ENCODE results near the gene PTPRN2. TPM values are rescaled to one million over a fixed set of nuclear protein-coding genes. Genes with fewer than 3 reads are reported as not detected.

The PTPRN2 gene
- total RNA-seq, 1 donor from 2014 or later, result 32.2 TPM

DNA sequence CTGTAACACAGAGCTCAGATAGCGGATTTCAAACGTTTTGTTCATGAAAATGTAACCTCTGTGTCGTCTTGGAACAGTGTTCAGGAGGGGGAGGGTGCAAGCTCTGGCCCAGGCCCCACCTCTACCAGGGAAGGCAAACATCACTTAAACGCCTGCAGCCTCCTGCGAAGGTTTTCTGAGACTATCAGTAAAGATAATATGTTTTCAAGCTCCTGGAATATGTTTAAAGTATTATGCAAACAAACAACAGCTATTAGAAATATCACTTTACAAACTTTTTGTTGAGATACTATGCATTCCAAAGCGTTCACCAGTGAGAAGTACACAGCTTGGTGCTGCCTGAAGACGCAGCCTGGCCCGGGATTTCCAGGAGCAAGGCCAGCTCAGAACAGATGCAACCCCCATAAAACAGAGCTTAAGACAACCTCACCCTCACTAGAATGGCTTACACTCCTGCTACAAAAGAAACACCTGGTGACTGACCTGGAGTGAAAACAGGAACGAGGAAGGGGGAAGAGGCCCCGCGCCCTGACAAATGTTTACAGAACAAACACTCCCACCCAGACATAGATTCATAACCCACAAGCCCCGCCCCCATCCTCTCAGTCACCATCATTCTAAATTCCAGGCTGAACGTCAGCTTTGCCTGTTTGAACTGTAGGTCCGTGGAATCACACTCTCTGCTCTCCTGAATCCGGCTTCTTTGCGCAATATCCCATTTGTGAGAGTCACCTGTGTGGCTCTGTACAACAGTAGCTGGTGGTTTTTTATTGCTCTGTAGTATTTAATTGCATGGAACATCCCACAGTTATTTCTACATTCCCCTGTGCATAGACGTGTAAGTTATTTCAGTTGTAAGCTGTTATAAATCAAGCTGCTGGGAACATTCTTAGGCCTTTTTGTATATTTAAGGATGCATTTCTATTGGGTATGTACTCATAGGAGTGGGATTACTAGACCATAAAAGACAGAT lies 155.0 kb downstream of the PTPRN2 start:
- Mint-ChIP-seq H3K27me3 (ENCODE audit: low read depth) (peaks cover 13% of the 10 kb centered on the region), H3K36me3 (ENCODE audit: low read depth) (no peaks in the 10 kb centered on the region), H3K27ac (ENCODE audit: unreplicated experiment) (no peak overlapping the region), H3K9me3 (peaks cover 6% of the 10 kb centered on the region), H3K4me1 (no peaks in the 10 kb centered on the region), H3K4me3 (no peak overlapping the region)
- no peak for DNase-seq (ENCODE audit: low read depth, low spot score)
- TF ChIP-seq, protein P1, sequence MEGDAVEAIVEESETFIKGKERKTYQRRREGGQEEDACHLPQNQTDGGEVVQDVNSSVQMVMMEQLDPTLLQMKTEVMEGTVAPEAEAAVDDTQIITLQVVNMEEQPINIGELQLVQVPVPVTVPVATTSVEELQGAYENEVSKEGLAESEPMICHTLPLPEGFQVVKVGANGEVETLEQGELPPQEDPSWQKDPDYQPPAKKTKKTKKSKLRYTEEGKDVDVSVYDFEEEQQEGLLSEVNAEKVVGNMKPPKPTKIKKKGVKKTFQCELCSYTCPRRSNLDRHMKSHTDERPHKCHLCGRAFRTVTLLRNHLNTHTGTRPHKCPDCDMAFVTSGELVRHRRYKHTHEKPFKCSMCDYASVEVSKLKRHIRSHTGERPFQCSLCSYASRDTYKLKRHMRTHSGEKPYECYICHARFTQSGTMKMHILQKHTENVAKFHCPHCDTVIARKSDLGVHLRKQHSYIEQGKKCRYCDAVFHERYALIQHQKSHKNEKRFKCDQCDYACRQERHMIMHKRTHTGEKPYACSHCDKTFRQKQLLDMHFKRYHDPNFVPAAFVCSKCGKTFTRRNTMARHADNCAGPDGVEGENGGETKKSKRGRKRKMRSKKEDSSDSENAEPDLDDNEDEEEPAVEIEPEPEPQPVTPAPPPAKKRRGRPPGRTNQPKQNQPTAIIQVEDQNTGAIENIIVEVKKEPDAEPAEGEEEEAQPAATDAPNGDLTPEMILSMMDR (conservative IDR thresholded peaks at IDR 0.05), result no peak

DNA sequence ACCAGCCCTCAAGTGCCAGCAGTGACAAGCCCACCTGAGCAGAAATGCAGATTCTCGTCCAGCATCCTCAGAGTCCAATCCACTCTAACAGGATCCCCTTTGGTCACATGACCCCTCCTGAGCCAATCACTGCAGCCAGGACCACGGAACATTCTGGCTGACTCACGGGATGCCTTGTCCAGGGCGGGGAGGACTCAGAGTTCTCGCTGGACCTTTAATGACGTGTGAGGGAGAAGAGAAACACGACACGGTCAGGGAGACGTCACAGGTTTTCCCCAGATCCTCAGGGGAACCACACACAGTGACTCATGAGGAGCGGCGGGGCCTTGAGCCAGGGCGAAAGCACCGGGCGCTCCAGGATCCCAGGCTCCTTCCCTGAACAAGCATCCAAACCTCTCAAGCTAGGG lies 155.7 kb downstream of the PTPRN2 start:
- peaks cover 8% of the 10 kb centered on the region for H3K27me3 Mint-ChIP-seq (ENCODE audit: low read depth)
- no peaks in the 10 kb centered on the region for H3K36me3 Mint-ChIP-seq (ENCODE audit: low read depth)
- TF ChIP-seq, protein P1 (conservative IDR thresholded peaks at IDR 0.05), result no peak
- no peak for DNase-seq (ENCODE audit: low read depth, low spot score)
- H3K9me3 Mint-ChIP-seq, result peaks cover 6% of the 10 kb centered on the region
- no peak overlapping the region for H3K4me3 Mint-ChIP-seq
- H3K4me1 Mint-ChIP-seq, result no peaks in the 10 kb centered on the region
- no peak overlapping the region for H3K27ac Mint-ChIP-seq (ENCODE audit: unreplicated experiment)

DNA sequence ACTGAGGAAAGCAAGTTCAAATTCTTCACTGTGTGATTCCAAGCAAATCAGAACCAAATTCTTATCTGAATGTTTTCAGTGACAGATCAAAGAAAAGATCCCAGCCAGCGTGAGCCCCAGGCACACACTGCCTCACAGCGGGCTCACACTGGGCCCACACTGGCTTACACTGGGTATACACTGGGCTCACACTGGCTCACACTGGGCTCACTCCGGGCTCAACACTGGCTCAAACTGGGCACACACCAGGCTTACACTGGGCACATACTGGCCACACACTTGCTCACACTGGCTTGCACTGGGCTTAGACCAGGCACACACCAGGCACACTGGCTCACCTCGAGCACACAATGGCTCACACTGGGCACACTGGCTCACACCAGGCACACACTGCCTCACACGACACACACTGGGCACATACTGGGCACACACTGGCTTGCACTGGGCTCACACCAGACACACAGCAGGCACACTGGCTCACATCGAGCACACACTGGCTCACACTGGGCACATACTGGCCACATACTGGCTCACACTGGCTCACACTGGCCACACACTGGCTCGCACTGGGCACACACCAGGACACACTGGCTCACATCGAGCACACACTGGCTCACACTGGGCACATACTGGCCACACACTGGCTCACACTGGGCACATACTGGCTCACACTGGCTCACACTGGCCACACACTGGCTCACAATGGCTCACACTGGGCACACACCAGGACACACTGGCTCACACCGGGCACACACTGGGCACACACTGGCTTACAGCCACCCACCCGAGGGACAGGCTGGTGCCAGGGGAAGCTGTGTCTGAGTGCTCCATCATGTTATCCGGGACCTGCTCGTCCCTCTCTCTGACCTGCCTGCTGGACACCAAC lies 156.3 kb downstream of the PTPRN2 start:
- H3K4me3 Mint-ChIP-seq, result no peak overlapping the region
- H3K27me3 Mint-ChIP-seq (ENCODE audit: low read depth), result peaks cover 6% of the 10 kb centered on the region
- H3K27ac Mint-ChIP-seq (ENCODE audit: unreplicated experiment), result peak overlapping the region; percentile 88
- no peaks in the 10 kb centered on the region for H3K4me1 Mint-ChIP-seq
- no peak for DNase-seq (ENCODE audit: low read depth, low spot score)
- TF ChIP-seq, protein P1 (conservative IDR thresholded peaks at IDR 0.05), result no peak
- H3K9me3 Mint-ChIP-seq, result peaks cover 6% of the 10 kb centered on the region
- H3K36me3 Mint-ChIP-seq (ENCODE audit: low read depth), result no peaks in the 10 kb centered on the region

DNA sequence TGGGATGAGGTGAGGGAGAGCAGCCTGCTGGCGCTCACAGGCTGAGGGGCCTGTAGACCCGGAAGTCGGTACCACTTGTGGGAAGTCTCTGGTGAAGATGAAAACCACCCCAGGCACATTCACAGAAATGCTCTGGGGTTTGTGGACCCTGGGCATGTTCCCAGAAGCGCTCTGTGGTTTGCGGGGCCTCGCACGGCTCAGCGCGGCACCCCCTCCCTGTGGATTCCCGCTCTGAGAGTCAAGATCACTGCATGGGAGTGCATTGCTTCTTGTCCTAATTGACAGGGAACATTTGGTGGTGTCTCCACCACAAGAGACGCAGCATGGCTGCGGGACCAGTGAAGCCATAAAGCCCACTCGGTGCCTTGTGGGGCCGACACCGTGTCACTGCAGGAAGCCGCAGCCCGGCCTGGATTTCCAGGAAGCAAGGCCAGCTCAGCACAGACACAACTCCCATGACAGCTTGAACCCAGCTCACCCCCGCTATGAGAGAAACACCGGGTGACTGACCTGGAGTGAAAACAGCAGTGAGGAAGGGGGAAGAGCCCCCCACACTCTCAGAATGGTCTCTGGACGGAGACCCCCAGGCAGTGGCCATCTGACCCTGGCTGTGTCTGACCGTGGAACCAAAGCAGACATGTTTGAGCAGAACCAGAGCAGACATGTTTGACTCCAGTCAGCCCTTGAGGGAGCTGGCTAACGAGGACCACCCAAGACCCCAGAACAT lies 157.2 kb downstream of the PTPRN2 start:
- Mint-ChIP-seq H3K27ac (ENCODE audit: unreplicated experiment) (peak overlapping the region; percentile 27), H3K36me3 (ENCODE audit: low read depth) (no peaks in the 10 kb centered on the region), H3K4me1 (no peaks in the 10 kb centered on the region), H3K9me3 (peaks cover under 1% of the 10 kb centered on the region), H3K4me3 (no peak overlapping the region), H3K27me3 (ENCODE audit: low read depth) (no peaks in the 10 kb centered on the region)
- TF ChIP-seq, protein P1 (conservative IDR thresholded peaks at IDR 0.05), result no peak
- no peak for DNase-seq (ENCODE audit: low read depth, low spot score)
